Measurements from ENCODE around the gene ACP3.

- TF ChIP-seq CTCF (IDR thresholded peaks at IDR 0.05) (no peak), POLR2A (IDR thresholded peaks at IDR 0.05) (no peak)
These were observed 15.3 kb downstream of the ACP3 start for GRCh38 chr3:132332508-132332907.
